Measurements from ENCODE around the gene IL37.

The IL37 gene

DNA sequence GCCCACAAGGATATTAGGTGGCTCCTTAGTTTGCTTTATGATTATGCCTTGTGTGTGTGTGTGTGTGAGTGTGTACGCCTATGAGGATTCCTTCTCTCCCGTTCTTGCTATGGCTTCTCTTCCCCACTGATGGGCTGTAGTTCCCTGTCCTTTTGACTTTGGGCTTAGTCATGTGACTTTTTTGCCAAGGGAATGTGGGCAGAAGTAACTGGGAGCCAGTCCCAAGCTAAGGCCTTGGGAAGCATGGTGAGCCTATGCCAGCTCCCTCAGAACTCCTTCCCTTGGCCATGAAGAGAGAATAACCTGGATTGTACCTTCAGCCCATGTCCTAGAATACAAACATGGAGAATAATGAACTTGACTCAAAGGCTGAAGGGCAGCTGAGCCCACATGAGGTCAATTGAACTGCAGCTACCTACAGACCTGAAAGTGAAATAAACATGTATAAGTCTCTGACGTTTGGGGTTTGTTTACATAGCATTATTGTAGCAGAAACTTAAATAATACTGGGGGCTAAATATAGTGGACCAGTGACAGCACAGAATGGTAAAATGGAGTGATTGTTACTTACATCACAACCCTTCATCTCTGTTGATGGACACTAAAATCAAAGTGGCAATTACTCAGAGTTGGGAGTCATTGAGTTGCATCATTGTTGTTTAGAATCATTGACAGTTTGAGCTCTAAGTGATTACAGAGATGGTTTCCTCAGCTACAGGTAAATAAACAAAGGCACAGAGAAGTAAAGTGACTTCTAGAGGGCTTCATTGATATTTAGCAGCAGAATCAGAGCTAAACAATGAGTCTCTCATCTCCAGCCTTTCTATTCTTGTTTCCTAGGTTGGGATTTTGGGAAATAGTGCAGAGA, 51.6 kb downstream of the IL37 start:
- no peak overlapping the region for H3K4me2 ChIP-seq (ENCODE audit: low read length)
- TF ChIP-seq EZH2phosphoT487 (IDR thresholded peaks at IDR 0.05; ENCODE audit: borderline replicate concordance, low read length): no peak
- TF ChIP-seq, protein P1, sequence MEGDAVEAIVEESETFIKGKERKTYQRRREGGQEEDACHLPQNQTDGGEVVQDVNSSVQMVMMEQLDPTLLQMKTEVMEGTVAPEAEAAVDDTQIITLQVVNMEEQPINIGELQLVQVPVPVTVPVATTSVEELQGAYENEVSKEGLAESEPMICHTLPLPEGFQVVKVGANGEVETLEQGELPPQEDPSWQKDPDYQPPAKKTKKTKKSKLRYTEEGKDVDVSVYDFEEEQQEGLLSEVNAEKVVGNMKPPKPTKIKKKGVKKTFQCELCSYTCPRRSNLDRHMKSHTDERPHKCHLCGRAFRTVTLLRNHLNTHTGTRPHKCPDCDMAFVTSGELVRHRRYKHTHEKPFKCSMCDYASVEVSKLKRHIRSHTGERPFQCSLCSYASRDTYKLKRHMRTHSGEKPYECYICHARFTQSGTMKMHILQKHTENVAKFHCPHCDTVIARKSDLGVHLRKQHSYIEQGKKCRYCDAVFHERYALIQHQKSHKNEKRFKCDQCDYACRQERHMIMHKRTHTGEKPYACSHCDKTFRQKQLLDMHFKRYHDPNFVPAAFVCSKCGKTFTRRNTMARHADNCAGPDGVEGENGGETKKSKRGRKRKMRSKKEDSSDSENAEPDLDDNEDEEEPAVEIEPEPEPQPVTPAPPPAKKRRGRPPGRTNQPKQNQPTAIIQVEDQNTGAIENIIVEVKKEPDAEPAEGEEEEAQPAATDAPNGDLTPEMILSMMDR (IDR thresholded peaks at IDR 0.05; ENCODE audit: low read depth, low read length, poor library complexity, severe bottlenecking): no peak
- H3K79me2 ChIP-seq (ENCODE audit: control insufficient read depth, low read length): no peaks in the 10 kb centered on the region

DNA sequence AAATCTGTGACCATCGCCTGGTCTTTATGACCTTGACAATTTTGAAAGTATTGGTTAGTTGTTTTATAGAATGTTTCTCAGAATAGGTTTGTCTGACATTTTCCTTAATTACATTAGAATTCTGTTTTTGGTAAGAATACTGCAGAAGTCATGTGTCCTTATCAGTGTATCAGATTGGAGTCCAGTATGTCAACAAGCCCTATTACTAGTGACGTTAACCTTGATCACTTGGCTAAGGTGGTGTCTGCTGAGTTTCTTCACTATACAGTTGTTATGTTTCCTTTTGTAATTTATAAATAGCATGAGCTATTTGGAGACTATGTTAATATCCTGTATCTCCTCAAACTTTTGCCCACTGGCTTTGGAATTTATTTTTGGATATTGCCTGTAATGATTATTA, 56.1 kb downstream of the IL37 start:
- no peak for TF ChIP-seq EZH2phosphoT487 (IDR thresholded peaks at IDR 0.05; ENCODE audit: borderline replicate concordance, low read length)
- TF ChIP-seq, protein P1 (IDR thresholded peaks at IDR 0.05; ENCODE audit: low read depth, low read length, poor library complexity, severe bottlenecking): no peak
- no peaks in the 10 kb centered on the region for H4K20me1 ChIP-seq (ENCODE audit: control insufficient read depth, insufficient read depth, low read depth, low read length)
- no peaks in the 10 kb centered on the region for H3K9me2 ChIP-seq (replicated peaks; ENCODE audit: control insufficient read depth, low read length)
- H3K4me2 ChIP-seq (ENCODE audit: low read length): no peak overlapping the region
- no peaks in the 10 kb centered on the region for H3K36me3 ChIP-seq (ENCODE audit: control insufficient read depth, low read length)
- H3K4me1 ChIP-seq (ENCODE audit: control insufficient read depth, low read length): peaks cover 7% of the 10 kb centered on the region
- no peaks in the 10 kb centered on the region for H3F3A ChIP-seq (ENCODE audit: control insufficient read depth, insufficient read depth)
- H3K27me3 ChIP-seq (ENCODE audit: control insufficient read depth, low read length): peaks cover 3% of the 10 kb centered on the region; the same call in 1 of the 2 replicates
- H3K9me3 ChIP-seq (ENCODE audit: control insufficient read depth, insufficient read depth, low read length): no peaks in the 10 kb centered on the region
- H3K27ac ChIP-seq (ENCODE audit: low read depth, low read length): no peak overlapping the region
- no peaks in the 10 kb centered on the region for H3K79me2 ChIP-seq (ENCODE audit: control insufficient read depth, low read length)
- H3K4me3 ChIP-seq (ENCODE audit: low read length): no peak overlapping the region

More for the DNA sequence above, 51.6 kb downstream of the IL37 start:
- Histone ChIP-seq H3K9me3 (ENCODE audit: control insufficient read depth, insufficient read depth, low read length) (no peaks in the 10 kb centered on the region), H3K4me3 (ENCODE audit: low read length) (no peak overlapping the region), H3K27ac (ENCODE audit: low read depth, low read length) (no peak overlapping the region), H3K36me3 (ENCODE audit: control insufficient read depth, low read length) (no peaks in the 10 kb centered on the region), H3K9me2 (replicated peaks; ENCODE audit: control insufficient read depth, low read length) (no peaks in the 10 kb centered on the region), H3K27me3 (ENCODE audit: control insufficient read depth, low read length) (peaks cover 3% of the 10 kb centered on the region; the same call in 1 of the 2 replicates), H4K20me1 (ENCODE audit: control insufficient read depth, insufficient read depth, low read depth, low read length) (no peaks in the 10 kb centered on the region), H3F3A (ENCODE audit: control insufficient read depth, insufficient read depth) (no peaks in the 10 kb centered on the region), H3K4me1 (ENCODE audit: control insufficient read depth, low read length) (no peaks in the 10 kb centered on the region)
